GM12874 (cell line): ENCODE results near the gene SLC25A3.

ENCODE experiments used
- CTCF ChIP-seq: IDR thresholded peaks from 2 replicates; pipeline ENCODE4 v1.5.1; 2011; ENCODE audit warnings: low read depth, mild to moderate bottlenecking, control low read depth, low read length, moderate library complexity; ENCODE audit not compliant: insufficient read depth

The SLC25A3 gene

DNA sequence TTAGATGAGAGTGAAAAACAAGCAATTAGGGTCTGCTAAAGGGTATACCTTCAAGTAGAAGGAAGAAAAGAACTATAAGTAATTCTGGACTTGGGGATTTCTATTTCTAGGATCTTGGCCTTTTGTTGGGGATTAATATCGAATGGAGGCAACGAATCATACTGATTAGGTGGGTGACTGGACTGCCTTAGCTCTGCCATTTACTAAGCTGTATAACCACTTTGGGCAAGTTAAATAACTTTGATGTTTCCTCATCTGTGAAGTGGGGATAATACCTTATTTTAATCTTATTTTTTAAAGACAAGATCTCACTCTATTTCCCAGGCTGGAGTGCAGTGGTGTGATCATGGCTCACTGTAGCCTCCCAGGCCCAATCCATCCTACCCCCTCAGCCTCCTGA, 44.5 kb downstream of the SLC25A3 start:
- no peak for TF ChIP-seq CTCF

DNA sequence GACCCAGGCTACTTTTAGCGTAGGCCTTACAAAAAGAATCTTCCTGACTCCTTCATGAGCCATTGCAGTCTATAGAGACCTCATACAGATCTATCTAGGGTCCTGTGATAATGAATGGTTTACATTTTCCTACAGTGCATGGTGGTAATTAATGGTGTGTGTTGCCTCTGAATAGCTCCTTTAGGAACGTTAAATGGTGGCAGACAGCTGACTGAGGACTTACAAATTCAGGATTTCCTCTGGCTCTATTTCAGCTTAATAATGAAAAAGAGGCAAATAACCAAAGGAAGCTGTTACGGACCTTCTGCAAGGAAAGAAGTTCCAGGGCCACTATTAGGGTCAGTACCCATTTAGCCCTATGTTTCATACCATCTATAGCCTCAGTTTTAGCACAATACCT, 46.0 kb downstream of the SLC25A3 start:
- TF ChIP-seq CTCF = no peak

DNA sequence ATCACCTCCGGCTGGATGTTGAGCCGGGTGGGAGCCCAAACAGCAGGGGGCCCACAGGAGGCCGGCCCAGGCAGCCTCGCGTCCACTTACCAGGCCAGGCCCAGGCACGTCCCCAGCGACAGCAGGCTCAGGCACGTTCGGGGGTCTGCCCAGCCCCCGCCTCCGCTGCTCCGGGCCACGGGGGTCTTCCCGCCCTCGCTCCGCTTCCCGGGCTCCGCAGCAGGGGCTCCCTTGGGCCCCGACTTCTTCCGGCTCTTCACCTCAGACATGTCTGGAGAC, 50.9 kb downstream of the SLC25A3 start:
- TF ChIP-seq CTCF = no peak

DNA sequence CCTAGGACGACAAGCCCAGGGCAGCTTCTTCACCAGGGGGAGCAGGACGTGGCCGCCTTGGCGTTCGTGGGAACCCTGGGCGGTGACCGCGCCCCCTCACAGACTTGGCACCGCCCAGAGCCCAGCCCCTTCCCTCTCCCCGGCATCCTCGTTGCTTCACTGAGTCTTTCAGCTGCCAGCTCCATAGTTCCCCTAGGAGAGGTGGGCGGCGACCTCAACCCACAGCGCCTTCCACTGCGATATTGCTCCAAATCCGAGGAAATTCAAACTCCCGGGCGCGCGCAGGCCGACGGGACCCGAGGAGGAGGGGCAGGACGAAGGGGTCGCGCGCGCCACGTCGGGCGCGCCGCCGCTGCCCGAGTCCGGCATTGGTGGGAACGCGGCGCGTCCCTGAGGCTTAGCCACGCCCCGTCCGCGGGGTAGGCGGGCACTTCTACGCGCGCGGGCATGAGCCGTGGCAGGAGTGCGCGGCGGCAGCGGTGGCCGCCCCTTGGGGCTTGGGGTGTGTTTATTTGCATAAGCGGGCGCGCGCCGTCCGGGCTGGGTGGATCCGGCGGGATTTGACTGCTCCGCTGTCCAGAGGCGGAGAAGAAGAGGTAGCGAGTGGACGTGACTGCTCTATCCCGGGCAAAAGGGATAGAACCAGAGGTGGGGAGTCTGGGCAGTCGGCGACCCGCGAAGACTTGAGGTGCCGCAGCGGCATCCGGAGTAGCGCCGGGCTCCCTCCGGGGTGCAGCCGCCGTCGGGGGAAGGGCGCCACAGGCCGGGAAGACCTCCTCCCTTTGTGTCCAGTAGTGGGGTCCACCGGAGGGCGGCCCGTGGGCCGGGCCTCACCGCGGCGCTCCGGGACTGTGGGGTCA, 51.5 kb downstream of the SLC25A3 start, which contains the start of the genes APAF1 and IKBIP:
TSS of gene APAF1 (plus strand) at position 579 of the 860 bp plus-strand sequence. CDS start 3,070 bp downstream, outside the sequence.
TSS of gene IKBIP (minus strand) at position 77 of the 860 bp plus-strand sequence. CDS start 87 bp downstream, outside the sequence.
- TF ChIP-seq CTCF = no peak

- no peak for TF ChIP-seq CTCF
Observed at GRCh38 chr12:98645572-98646067, 52.1 kb downstream of the SLC25A3 start.

DNA sequence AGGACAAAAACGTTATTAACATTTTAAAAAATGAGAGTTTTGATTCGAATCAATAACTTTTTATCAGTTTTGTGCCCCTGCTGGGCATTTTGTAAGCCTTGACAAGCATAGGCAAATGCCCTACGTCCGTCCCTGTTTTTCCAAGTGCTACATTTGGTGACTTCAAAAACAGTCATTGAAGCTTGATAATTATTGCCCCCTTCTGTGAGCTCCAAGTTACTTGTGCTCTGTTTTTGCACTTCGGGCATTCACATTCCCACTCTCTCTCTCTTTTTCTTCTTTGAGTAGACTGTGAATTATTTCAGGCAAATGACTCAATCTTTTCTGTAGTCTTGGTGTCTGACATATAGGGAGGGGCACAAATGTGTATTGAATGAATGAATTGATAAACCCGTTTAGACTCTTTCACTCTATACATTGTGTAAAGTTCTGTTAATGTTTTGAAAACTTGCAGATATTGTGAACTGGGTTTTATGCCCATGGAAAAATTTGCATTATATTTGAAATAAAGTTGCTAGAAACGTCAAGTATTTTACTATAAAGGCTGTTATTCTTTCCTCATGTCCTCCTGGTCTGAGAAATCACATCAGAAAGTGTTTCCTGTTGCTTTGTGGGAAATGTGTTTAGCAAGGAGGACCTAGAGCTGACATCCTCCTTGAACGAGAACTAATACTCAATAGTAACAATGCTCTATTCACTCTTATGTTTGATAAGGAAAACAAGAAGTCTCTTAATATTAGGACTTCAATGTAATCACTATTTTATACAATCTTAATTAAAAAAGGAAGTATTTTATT, 53.0 kb downstream of the SLC25A3 start:
- TF ChIP-seq CTCF = no peak

GRCh38 chr12:98651328-98651727, 57.8 kb downstream of the SLC25A3 start:
- TF ChIP-seq CTCF = no peak
